ENCODE data around the gene GUCA2A.
A peak's percentile ranks its signal among the peaks of the same experiment; 100 is the strongest.
"Not testable (repeated sequence)": the region's sequence is repeated elsewhere in the genome, so short reads cannot be mapped to it uniquely, and the experiment has no call there.

The GUCA2A gene

GRCh38 chr1:42164551-42165420 lies at the start of gene GUCA2A:
Gene GUCA2A (minus strand): TSS chr1:42164745. CDS start chr1:42164712, 33 bp downstream.
- no peak for DNase-seq

GRCh38 chr1:42211224-42211623 lies 46.7 kb upstream of the GUCA2A start:
- no peak for DNase-seq

- DNase-seq, result no peak
These were observed 46.0 kb upstream of the GUCA2A start for GRCh38 chr1:42210421-42211133.

- no peak for DNase-seq
These were observed 45.1 kb upstream of the GUCA2A start for GRCh38 chr1:42209526-42210251.

- DNase-seq, result not testable (repeated sequence)
These were observed 42.4 kb upstream of the GUCA2A start for GRCh38 chr1:42206930-42207329.

- DNase-seq, result no peak
These were observed 41.6 kb upstream of the GUCA2A start for GRCh38 chr1:42206164-42206563.

- DNase-seq, result no peak
These were observed 37.4 kb upstream of the GUCA2A start for GRCh38 chr1:42201986-42202385.

GRCh38 chr1:42198251-42198650 lies 33.7 kb upstream of the GUCA2A start:
- DNase-seq, result no peak

GRCh38 chr1:42195841-42196240 lies 31.3 kb upstream of the GUCA2A start:
- no peak for DNase-seq

GRCh38 chr1:42192106-42192505 lies 27.6 kb upstream of the GUCA2A start:
- DNase-seq, result no peak

- no peak for DNase-seq
These were observed 26.8 kb upstream of the GUCA2A start for GRCh38 chr1:42191319-42191718.

GRCh38 chr1:42189931-42190853 lies 25.6 kb upstream of the GUCA2A start:
- no peak for DNase-seq

- no peak for DNase-seq
These were observed 21.6 kb upstream of the GUCA2A start for GRCh38 chr1:42186152-42186551.

GRCh38 chr1:42184616-42185015 lies 20.1 kb upstream of the GUCA2A start:
- DNase-seq, result no peak

- DNase-seq, result no peak
These were observed 19.4 kb upstream of the GUCA2A start for GRCh38 chr1:42183957-42184268.

- DNase-seq, result no peak
These were observed 18.8 kb upstream of the GUCA2A start for GRCh38 chr1:42183210-42183956.

GRCh38 chr1:42181687-42182086 lies 17.1 kb upstream of the GUCA2A start:
- no peak for DNase-seq

- DNase-seq, result no peak
These were observed 15.4 kb upstream of the GUCA2A start for GRCh38 chr1:42179900-42180329.

- no peak for DNase-seq
These were observed 14.7 kb upstream of the GUCA2A start for GRCh38 chr1:42179275-42179674.

GRCh38 chr1:42178249-42178648 lies 13.7 kb upstream of the GUCA2A start:
- DNase-seq, result no peak

GRCh38 chr1:42177541-42177981 lies 13.0 kb upstream of the GUCA2A start:
- DNase-seq, result peak; percentile 17

Data from eye (tissue), 1 donor.